Measurements from ENCODE around the gene SNED1. TPM values are rescaled to one million over a fixed set of nuclear protein-coding genes. Genes with fewer than 3 reads are reported as not detected.

The SNED1 gene
- total and polyA plus RNA-seq, 9 of the 15 experiments (the other 6 are each of a cell fraction or from before 2014, with no cell fraction given), result 0.03 to 0.07 (median 0.05) TPM; not detected in 5

DNA sequence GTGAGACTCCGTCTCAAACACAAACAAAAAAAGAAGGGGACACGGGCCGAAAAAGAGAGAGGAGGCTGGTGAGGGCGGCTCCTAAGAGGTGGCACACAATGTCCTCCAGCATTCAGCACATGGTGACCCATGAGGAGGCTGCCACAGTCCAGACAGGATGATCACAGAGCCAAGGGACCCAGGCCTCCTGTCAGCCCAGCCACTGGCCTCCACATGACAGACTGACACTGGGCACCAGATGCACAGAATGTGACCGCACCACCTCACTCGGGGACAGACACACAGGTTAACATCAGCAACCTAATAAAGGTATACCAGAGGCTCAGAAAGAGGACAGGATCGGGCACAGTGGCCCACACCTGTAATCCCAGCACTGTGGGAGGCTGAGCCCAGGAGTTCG, 129.8 kb downstream of the SNED1 start:
- ChIA-PET POLR2A (no interaction called here), CTCF (ENCODE audit: low intra/inter-chr PET ratio) (no interaction called here)
- H3K4me3 ChIP-seq, result no peak overlapping the region
- H3K27ac ChIP-seq (ENCODE audit: extremely low read depth, low read depth, low read length), result no peak overlapping the region
- H3K4me1 ChIP-seq (replicated peaks in 1 of 2; ENCODE audit: control insufficient read depth in 2 of 2, insufficient read depth in 2 of 2, low read length in 2 of 2), result no peaks in the 10 kb centered on the region; a peak in 1 of 5 replicates
- no peaks in the 10 kb centered on the region for H3K9me1 ChIP-seq (ENCODE audit: control insufficient read depth, insufficient read depth, low read length)
- 79% methylated on average over 3 of the region's 8 CpGs for WGBS (ENCODE audit: insufficient coverage, low coverage, missing lambda C conversion rate)
- ATAC-seq, result no peak
- no peak for FAIRE-seq
- H3K36me3 ChIP-seq (ENCODE audit: control insufficient read depth, insufficient read depth, low read length), result peaks cover 10% of the 10 kb centered on the region; the same call in 1 of the 3 replicates
- no TSS peak for BruUV-seq (replicated peaks)
- no peaks in the 10 kb centered on the region for H4K20me1 ChIP-seq (replicated peaks; ENCODE audit: control insufficient read depth, insufficient read depth, low read length)
- intact Hi-C loops (cut with micrococcal nuclease), result no loop called here
- no peak overlapping the region for H2AFZ ChIP-seq (ENCODE audit: low read depth, low read length)
- DNase-seq (ENCODE audit: extremely low read depth in 1 of 4, low spot score in 3 of 4), result no peak
- H3K9me3 ChIP-seq (replicated peaks; ENCODE audit: control insufficient read depth, insufficient read depth, low read depth, low read length), result no peaks in the 10 kb centered on the region
- H3K4me2 ChIP-seq (ENCODE audit: insufficient read depth, low read length), result no peak overlapping the region
- no peaks in the 10 kb centered on the region for H3K27me3 ChIP-seq (ENCODE audit: control insufficient read depth in 2 of 2, insufficient read depth in 2 of 2, low read length in 2 of 2)
- H3K79me2 ChIP-seq (ENCODE audit: control insufficient read depth, insufficient read depth, low read length), result no peaks in the 10 kb centered on the region
- TF ChIP-seq SFPQ (IDR thresholded peaks at IDR 0.05; ENCODE audit: low read depth, low read length) (no peak), ZNF77 (CRISPR knock-in tag; IDR thresholded peaks at IDR 0.05) (no peak), ZNF316 (IDR thresholded peaks at IDR 0.05) (no peak), ELF2 (CRISPR knock-in tag; IDR thresholded peaks at IDR 0.05) (no peak), RBM17 (IDR thresholded peaks at IDR 0.05; ENCODE audit: borderline replicate concordance, low read depth, low read length) (no peak), NFIX (CRISPR knock-in tag; IDR thresholded peaks at IDR 0.05; ENCODE audit: low read depth) (no peak), SRSF7 (optimal IDR thresholded peaks at IDR 0.05; ENCODE audit: low read depth, low read length) (no peak), SRSF1 (IDR thresholded peaks at IDR 0.05; ENCODE audit: low read depth, low read length) (no peak)
- TF ChIP-seq, protein P1, sequence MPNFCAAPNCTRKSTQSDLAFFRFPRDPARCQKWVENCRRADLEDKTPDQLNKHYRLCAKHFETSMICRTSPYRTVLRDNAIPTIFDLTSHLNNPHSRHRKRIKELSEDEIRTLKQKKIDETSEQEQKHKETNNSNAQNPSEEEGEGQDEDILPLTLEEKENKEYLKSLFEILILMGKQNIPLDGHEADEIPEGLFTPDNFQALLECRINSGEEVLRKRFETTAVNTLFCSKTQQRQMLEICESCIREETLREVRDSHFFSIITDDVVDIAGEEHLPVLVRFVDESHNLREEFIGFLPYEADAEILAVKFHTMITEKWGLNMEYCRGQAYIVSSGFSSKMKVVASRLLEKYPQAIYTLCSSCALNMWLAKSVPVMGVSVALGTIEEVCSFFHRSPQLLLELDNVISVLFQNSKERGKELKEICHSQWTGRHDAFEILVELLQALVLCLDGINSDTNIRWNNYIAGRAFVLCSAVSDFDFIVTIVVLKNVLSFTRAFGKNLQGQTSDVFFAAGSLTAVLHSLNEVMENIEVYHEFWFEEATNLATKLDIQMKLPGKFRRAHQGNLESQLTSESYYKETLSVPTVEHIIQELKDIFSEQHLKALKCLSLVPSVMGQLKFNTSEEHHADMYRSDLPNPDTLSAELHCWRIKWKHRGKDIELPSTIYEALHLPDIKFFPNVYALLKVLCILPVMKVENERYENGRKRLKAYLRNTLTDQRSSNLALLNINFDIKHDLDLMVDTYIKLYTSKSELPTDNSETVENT (CRISPR knock-in tag; IDR thresholded peaks at IDR 0.05), result no peak
- TF ChIP-seq, protein P2, sequence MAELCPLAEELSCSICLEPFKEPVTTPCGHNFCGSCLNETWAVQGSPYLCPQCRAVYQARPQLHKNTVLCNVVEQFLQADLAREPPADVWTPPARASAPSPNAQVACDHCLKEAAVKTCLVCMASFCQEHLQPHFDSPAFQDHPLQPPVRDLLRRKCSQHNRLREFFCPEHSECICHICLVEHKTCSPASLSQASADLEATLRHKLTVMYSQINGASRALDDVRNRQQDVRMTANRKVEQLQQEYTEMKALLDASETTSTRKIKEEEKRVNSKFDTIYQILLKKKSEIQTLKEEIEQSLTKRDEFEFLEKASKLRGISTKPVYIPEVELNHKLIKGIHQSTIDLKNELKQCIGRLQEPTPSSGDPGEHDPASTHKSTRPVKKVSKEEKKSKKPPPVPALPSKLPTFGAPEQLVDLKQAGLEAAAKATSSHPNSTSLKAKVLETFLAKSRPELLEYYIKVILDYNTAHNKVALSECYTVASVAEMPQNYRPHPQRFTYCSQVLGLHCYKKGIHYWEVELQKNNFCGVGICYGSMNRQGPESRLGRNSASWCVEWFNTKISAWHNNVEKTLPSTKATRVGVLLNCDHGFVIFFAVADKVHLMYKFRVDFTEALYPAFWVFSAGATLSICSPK (IDR thresholded peaks at IDR 0.05; ENCODE audit: borderline replicate concordance), result no peak
- H3K9ac ChIP-seq (ENCODE audit: insufficient read depth in 1 of 2, low read depth in 2 of 2, low read length in 2 of 2), result no peak overlapping the region
- in situ Hi-C loops (cut with MboI), result no loop called here
